Esophagus muscularis mucosa (tissue), 3 donors: ENCODE data around the gene DBP.

Experiments used
- CTCF ChIP-seq, 3 experiments: fragments of 200-600 bp in 2 of 3; fragments of 450-650 bp in 1 of 3; sonication (generic) in 2 of 3; IDR thresholded peaks; one replicate each; pipeline ENCODE4 v1.5.1; 2017 to 2019; ENCODE audit warnings: antibody characterized with exemption in 3 of 3, mild to moderate bottlenecking in 2 of 3, moderate library complexity in 1 of 3
- POLR2A ChIP-seq: fragments of 450-650 bp; IDR thresholded peaks from one replicate; pipeline ENCODE4 v1.6.1; 2017; ENCODE audit warnings: antibody characterized with exemption, moderate library complexity, mild to moderate bottlenecking, low read depth
- POLR2AphosphoS5 ChIP-seq, 2 donors: sonication (generic); formaldehyde crosslinking; IDR thresholded peaks; one replicate each; pipeline ENCODE4 v1.6.1; 2017; ENCODE audit warnings: antibody characterized with exemption in 2 of 2

DNA sequence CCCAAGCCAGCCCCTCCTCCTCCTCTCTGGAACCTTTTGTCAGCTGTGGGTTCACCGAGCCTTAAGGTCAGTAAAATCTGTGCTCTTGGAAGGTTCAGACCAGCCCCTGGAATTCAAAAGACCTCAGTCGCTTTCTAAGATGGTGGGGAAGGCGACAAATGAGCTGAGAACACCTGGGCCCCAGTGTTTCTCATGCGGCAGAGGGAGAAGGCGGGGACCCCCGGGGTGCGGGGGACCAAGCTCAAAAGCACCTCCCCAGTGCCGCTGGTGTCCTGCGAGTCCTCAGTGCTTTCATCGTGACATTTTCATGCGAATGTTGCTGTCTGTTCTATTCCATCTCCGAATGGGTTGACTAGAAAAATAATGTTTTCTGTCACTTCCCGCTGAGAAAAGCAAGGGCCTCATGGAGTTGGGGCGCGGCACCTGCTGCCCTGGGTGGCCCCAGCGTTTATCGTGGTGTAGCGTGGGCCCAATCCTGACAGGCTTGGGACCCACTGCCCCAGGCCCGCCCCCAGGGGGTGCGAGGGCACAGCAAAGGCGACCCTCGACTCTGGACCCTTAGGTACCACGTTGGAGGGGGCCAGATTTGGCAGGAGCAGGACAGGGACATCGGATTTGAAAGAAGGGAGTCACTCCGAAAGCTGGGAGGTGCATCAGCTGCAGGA is 36.4 kb upstream of the DBP start:
- TF ChIP-seq POLR2AphosphoS5 (IDR thresholded peaks at IDR 0.05) (no peak), CTCF (IDR thresholded peaks at IDR 0.05) (no peak), POLR2A (no peak)
